ENCODE data around the gene CDH13. TPM values are rescaled to one million over a fixed set of nuclear protein-coding genes. Genes with fewer than 3 reads are reported as not detected.

Gene CDH13
- total RNA-seq, 1 experiment from 2014 or later, result 2.1 TPM

GRCh38 chr16:83700918-83701317, 1074.1 kb downstream of the CDH13 start:
- Histone ChIP-seq H3K4me3 (ENCODE audit: low read depth, low read length, poor library complexity, severe bottlenecking) (no peak overlapping the region), H3K27ac (ENCODE audit: low read depth, low read length, poor library complexity, severe bottlenecking) (no peak overlapping the region), H3K36me3 (ENCODE audit: insufficient read depth, low read length, poor library complexity, severe bottlenecking) (no peaks in the 10 kb centered on the region), H3K27me3 (replicated peaks; ENCODE audit: insufficient read depth, low read depth, low read length, poor library complexity) (peaks cover 46% of the 10 kb centered on the region), H3K9me3 (ENCODE audit: low read depth, low read length, poor library complexity, severe bottlenecking) (no peaks in the 10 kb centered on the region), H3K4me1 (ENCODE audit: insufficient read depth, low read length, poor library complexity, severe bottlenecking) (no peaks in the 10 kb centered on the region)
- POLR2A ChIA-PET (ENCODE audit: low non-redundant PET), result no interaction called here
- CTCF ChIA-PET, result no interaction called here
- TF ChIP-seq EZH2 (IDR thresholded peaks at IDR 0.05; ENCODE audit: borderline replicate concordance, low read depth, low read length, poor library complexity, severe bottlenecking), result no peak
- TF ChIP-seq CTCF (conservative IDR thresholded peaks at IDR 0.05; ENCODE audit: low read depth, low read length), result no peak
- intact Hi-C loops (cut with micrococcal nuclease; ENCODE audit: unreplicated experiment), result no loop called here
- no peak for DNase-seq (ENCODE audit: low spot score)
- BruUV-seq (replicated peaks), result no TSS peak

DNA sequence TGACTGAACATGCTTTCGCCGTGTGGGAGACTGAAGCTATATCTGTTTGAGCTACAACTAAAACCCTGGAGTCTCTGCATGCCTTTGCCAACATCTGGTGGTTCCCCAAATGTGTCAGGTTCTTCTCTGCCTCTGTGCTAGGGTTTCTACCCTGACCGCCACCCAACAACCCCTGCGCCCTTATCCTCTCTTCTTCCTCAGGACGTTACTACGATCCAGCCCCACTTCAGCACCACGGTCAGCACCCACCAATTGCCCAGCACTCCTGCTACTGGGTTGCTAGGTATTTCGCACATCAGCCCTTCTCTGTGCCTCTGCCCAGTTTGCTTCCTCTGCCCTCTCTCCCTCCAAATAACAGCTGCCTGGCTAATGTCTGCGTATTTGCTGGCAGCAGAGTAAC, 1074.7 kb downstream of the CDH13 start:
- no TSS peak for BruUV-seq (replicated peaks)
- CTCF ChIA-PET, result no interaction called here
- TF ChIP-seq EZH2 (IDR thresholded peaks at IDR 0.05; ENCODE audit: borderline replicate concordance, low read depth, low read length, poor library complexity, severe bottlenecking) (no peak), CTCF (conservative IDR thresholded peaks at IDR 0.05; ENCODE audit: low read depth, low read length) (no peak)
- peak; percentile 53 for DNase-seq (ENCODE audit: low spot score)
- intact Hi-C loops (cut with micrococcal nuclease; ENCODE audit: unreplicated experiment), result no loop called here
- Histone ChIP-seq H3K4me1 (ENCODE audit: insufficient read depth, low read length, poor library complexity, severe bottlenecking) (no peaks in the 10 kb centered on the region), H3K36me3 (ENCODE audit: insufficient read depth, low read length, poor library complexity, severe bottlenecking) (no peaks in the 10 kb centered on the region), H3K27ac (ENCODE audit: low read depth, low read length, poor library complexity, severe bottlenecking) (no peak overlapping the region), H3K4me3 (ENCODE audit: low read depth, low read length, poor library complexity, severe bottlenecking) (no peak overlapping the region), H3K9me3 (ENCODE audit: low read depth, low read length, poor library complexity, severe bottlenecking) (no peaks in the 10 kb centered on the region), H3K27me3 (replicated peaks; ENCODE audit: insufficient read depth, low read depth, low read length, poor library complexity) (peaks cover 40% of the 10 kb centered on the region)
- POLR2A ChIA-PET (ENCODE audit: low non-redundant PET), result no interaction called here

DNA sequence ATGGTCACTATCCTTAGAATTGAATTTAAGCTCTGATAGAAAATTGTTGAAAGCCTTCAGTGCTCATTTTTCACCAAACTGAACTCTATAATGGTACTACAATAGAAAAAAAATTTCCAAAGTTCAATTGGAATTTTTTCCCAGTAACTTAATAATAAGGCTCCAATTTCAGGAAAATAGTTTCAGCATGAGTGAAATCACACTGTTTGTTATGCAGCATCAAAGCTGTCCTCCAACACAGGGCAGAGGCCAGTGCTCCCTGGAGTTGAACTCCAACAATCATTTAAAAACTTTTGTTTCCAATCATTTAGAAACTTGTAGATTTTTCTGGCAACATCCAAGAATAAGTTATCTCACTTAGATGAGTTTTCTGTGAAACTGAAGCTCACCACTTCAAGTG, 1077.9 kb downstream of the CDH13 start:
- no peak for DNase-seq (ENCODE audit: low spot score)
- TF ChIP-seq EZH2 (IDR thresholded peaks at IDR 0.05; ENCODE audit: borderline replicate concordance, low read depth, low read length, poor library complexity, severe bottlenecking) (no peak), CTCF (conservative IDR thresholded peaks at IDR 0.05; ENCODE audit: low read depth, low read length) (no peak)
- Histone ChIP-seq H3K36me3 (ENCODE audit: insufficient read depth, low read length, poor library complexity, severe bottlenecking) (no peaks in the 10 kb centered on the region), H3K27ac (ENCODE audit: low read depth, low read length, poor library complexity, severe bottlenecking) (no peak overlapping the region), H3K4me1 (ENCODE audit: insufficient read depth, low read length, poor library complexity, severe bottlenecking) (no peaks in the 10 kb centered on the region), H3K9me3 (ENCODE audit: low read depth, low read length, poor library complexity, severe bottlenecking) (no peaks in the 10 kb centered on the region), H3K27me3 (replicated peaks; ENCODE audit: insufficient read depth, low read depth, low read length, poor library complexity) (peaks cover 34% of the 10 kb centered on the region), H3K4me3 (ENCODE audit: low read depth, low read length, poor library complexity, severe bottlenecking) (no peak overlapping the region)
- POLR2A ChIA-PET (ENCODE audit: low non-redundant PET), result no interaction called here
- CTCF ChIA-PET, result no interaction called here
- BruUV-seq (replicated peaks), result no TSS peak
- intact Hi-C loops (cut with micrococcal nuclease; ENCODE audit: unreplicated experiment), result no loop called here

All from A673 (cell line).